Common myeloid progenitor, CD34-positive (primary cell): ENCODE data around the gene WIPF3.

Source experiments
- CTCF ChIA-PET: fragments of 350-600 bp; sonication (Branson Sonifier 250); formaldehyde crosslinking; loops from one replicate; lab custom pipeline; 2021; ENCODE audit warnings: antibody characterized with exemption; lab: Charles Lee
- POLR2A ChIA-PET: fragments of 350-600 bp; sonication (Branson Sonifier 250); formaldehyde crosslinking; loops from one replicate; lab custom pipeline; 2021; ENCODE audit warnings: antibody characterized with exemption; lab: Charles Lee
- DNase-seq, 3 donors: peaks; one replicate each; pipeline versions ENCODE4 v3.0.0 to v3.0.0-alpha.2; 2013
- H3K27ac ChIP-seq, 2 experiments: 1 replicate in 1 of 2; 2 replicates in 1 of 2; pipeline ENCODE4 v1.7.0; 2013; ENCODE audit warnings: inconsistent platforms in 2 of 2, low read length in 2 of 2, mild to moderate bottlenecking in 2 of 2, low read depth in 1 of 2, moderate library complexity in 1 of 2; ENCODE audit not compliant: severe bottlenecking in 2 of 2, insufficient read depth in 1 of 2, poor library complexity in 1 of 2
- H3K27me3 ChIP-seq, 5 experiments: replicated peaks in 2 of 5; 1 replicate in 3 of 5; 2 replicates in 2 of 5; pipeline versions ENCODE4 v1.6.1 to v1.7.0; 2013; ENCODE audit warnings: low read length in 4 of 5, mild to moderate bottlenecking in 2 of 5, moderate library complexity in 2 of 5, inconsistent platforms in 1 of 5; ENCODE audit not compliant: insufficient read depth in 5 of 5, control insufficient read depth in 4 of 5
- H3K36me3 ChIP-seq, 4 experiments: 1 replicate in 2 of 4; 2 replicates in 2 of 4; pipeline versions ENCODE4 v1.6.1 to v1.7.0; 2013; ENCODE audit warnings: low read length in 3 of 4, control low read depth in 1 of 4, mild to moderate bottlenecking in 1 of 4; ENCODE audit not compliant: control insufficient read depth in 4 of 4, insufficient read depth in 4 of 4
- H3K4me1 ChIP-seq, 4 experiments: 1 replicate in 3 of 4; 2 replicates in 1 of 4; pipeline versions ENCODE4 v1.6.1 to v1.7.1; 2013; ENCODE audit warnings: low read length in 3 of 4, mild to moderate bottlenecking in 3 of 4, control low read depth in 1 of 4, inconsistent platforms in 1 of 4, moderate library complexity in 1 of 4; ENCODE audit not compliant: control insufficient read depth in 4 of 4, insufficient read depth in 4 of 4; ENCODE audit errors: control extremely low read depth in 1 of 4
- H3K4me3 ChIP-seq, 7 experiments: 1 replicate in 4 of 7; 2 replicates in 3 of 7; pipeline versions ENCODE4 v1.5.1 to v1.7.0; 2013; ENCODE audit warnings: mild to moderate bottlenecking in 7 of 7, low read length in 6 of 7, moderate library complexity in 6 of 7, inconsistent platforms in 2 of 7, low read depth in 2 of 7, control low read depth in 1 of 7; ENCODE audit not compliant: insufficient read depth in 4 of 7, control insufficient read depth in 1 of 7; ENCODE audit errors: extremely low read depth in 1 of 7
- H3K9me3 ChIP-seq, 5 experiments: 1 replicate in 4 of 5; 2 replicates in 1 of 5; pipeline versions ENCODE4 v1.6.1 to v1.7.1; 2013; ENCODE audit warnings: low read length in 4 of 5, mild to moderate bottlenecking in 2 of 5, inconsistent platforms in 1 of 5, low read depth in 1 of 5, moderate library complexity in 1 of 5; ENCODE audit not compliant: control insufficient read depth in 4 of 5, insufficient read depth in 2 of 5; ENCODE audit errors: control extremely low read depth in 1 of 5
- WGBS: methylation state at CpG from one replicate; pipeline ENCODE4 v1.1.5; 2013; ENCODE audit not compliant: insufficient coverage; 5-methylcytosine and 5-hydroxymethylcytosine counted together

Gene WIPF3

GRCh38 chr7:29883462-29884398 lies 77.4 kb downstream of the WIPF3 start:
- POLR2A ChIA-PET = interaction anchor here (0.6 kb wide), 1 partner anchor 1070 kb away, joined by 3 read pairs; no protein-coding TSS in a partner anchor
- CTCF ChIA-PET = no interaction called here
- DNase-seq = no peak
- no peaks in the 10 kb centered on the region for H3K36me3 ChIP-seq
- H3K4me1 ChIP-seq = peaks cover 0 to 6% (median 3%) of the 10 kb centered on the region in 4 experiments
- 39% methylated on average over 12 of the region's 46 CpGs for WGBS
- no peak overlapping the region for H3K27ac ChIP-seq
- H3K4me3 ChIP-seq = peak overlapping the region in 5 of 7 experiments; percentile 34 to 71 (median 50)
- no peaks in the 10 kb centered on the region for H3K9me3 ChIP-seq
- peaks cover 0 to 4% (median 0%) of the 10 kb centered on the region in 5 experiments for H3K27me3 ChIP-seq

GRCh38 chr7:29884399-29885272 lies 78.3 kb downstream of the WIPF3 start:
- Histone ChIP-seq H3K36me3 (no peaks in the 10 kb centered on the region), H3K4me1 (peaks cover 0 to 6% (median 3%) of the 10 kb centered on the region in 4 experiments), H3K27me3 (peaks cover 0 to 4% (median 0%) of the 10 kb centered on the region in 5 experiments), H3K9me3 (no peaks in the 10 kb centered on the region), H3K27ac (no peak overlapping the region), H3K4me3 (peak overlapping the region in 4 of 7 experiments; percentile 6 to 71 (median 34))
- DNase-seq = peak in 2 of 3 donors; percentile 47 to 59
- ChIA-PET POLR2A (no interaction called here), CTCF (interaction anchor here (1.8 kb wide), 1 partner anchor 36 kb away, joined by 4 read pairs; no protein-coding TSS in a partner anchor)
- 46% methylated on average over 20 of the region's 28 CpGs for WGBS

GRCh38 chr7:29885626-29886025 lies 79.3 kb downstream of the WIPF3 start:
- ChIA-PET CTCF (interaction anchor here (1.8 kb wide), 1 partner anchor 35 kb away, joined by 4 read pairs; no protein-coding TSS in a partner anchor), POLR2A (no interaction called here)
- Histone ChIP-seq H3K4me1 (peaks cover 0 to 6% (median 3%) of the 10 kb centered on the region in 4 experiments), H3K27me3 (peaks cover 0 to 4% (median 0%) of the 10 kb centered on the region in 5 experiments), H3K4me3 (no peak overlapping the region), H3K9me3 (no peaks in the 10 kb centered on the region), H3K27ac (no peak overlapping the region), H3K36me3 (no peaks in the 10 kb centered on the region)
- WGBS = 100% methylated on average over 2 of the region's 3 CpGs
- DNase-seq = no peak

- no peak overlapping the region for H3K27ac ChIP-seq
- H3K27me3 ChIP-seq = peaks cover 0 to 3% (median 0%) of the 10 kb centered on the region in 5 experiments
- peaks cover 0 to 6% (median 3%) of the 10 kb centered on the region in 4 experiments for H3K4me1 ChIP-seq
- no peak for DNase-seq
- no peak overlapping the region for H3K4me3 ChIP-seq
- ChIA-PET CTCF (no interaction called here), POLR2A (no interaction called here)
- H3K36me3 ChIP-seq = no peaks in the 10 kb centered on the region
- 93% methylated on average over 2 of the region's 2 CpGs for WGBS
- H3K9me3 ChIP-seq = no peaks in the 10 kb centered on the region
These were observed 80.5 kb downstream of the WIPF3 start for GRCh38 chr7:29886827-29887226.

- peaks cover 0 to 6% (median 3%) of the 10 kb centered on the region in 4 experiments for H3K4me1 ChIP-seq
- H3K9me3 ChIP-seq = no peaks in the 10 kb centered on the region
- H3K4me3 ChIP-seq = no peak overlapping the region
- ChIA-PET POLR2A (no interaction called here), CTCF (no interaction called here)
- DNase-seq = no peak
- 95% methylated on average over 7 of the region's 7 CpGs for WGBS
- H3K27me3 ChIP-seq = peaks cover 0 to 3% (median 0%) of the 10 kb centered on the region in 5 experiments
- no peaks in the 10 kb centered on the region for H3K36me3 ChIP-seq
- H3K27ac ChIP-seq = no peak overlapping the region
These were observed 81.7 kb downstream of the WIPF3 start for GRCh38 chr7:29888006-29888405.

- Histone ChIP-seq H3K36me3 (no peaks in the 10 kb centered on the region), H3K27me3 (no peaks in the 10 kb centered on the region), H3K4me1 (no peaks in the 10 kb centered on the region), H3K27ac (no peak overlapping the region), H3K9me3 (no peaks in the 10 kb centered on the region), H3K4me3 (no peak overlapping the region)
- ChIA-PET POLR2A (no interaction called here), CTCF (no interaction called here)
- no peak for DNase-seq
- WGBS = 98% methylated on average over 5 of the region's 5 CpGs
These were observed 83.0 kb downstream of the WIPF3 start for GRCh38 chr7:29889288-29889687.
